K562 (cell line): Measurements from ENCODE around the gene USP20. TPM values are rescaled to one million over a fixed set of nuclear protein-coding genes. Genes with fewer than 3 reads are reported as not detected.

Experiments used
- BACH1 ChIP-seq: fragments of 200-800 bp; sonication (Bioruptor generic); IDR thresholded peaks from 2 replicates; pipeline ENCODE4 v1.6.1; 2016; ENCODE audit warnings: missing genetic modification characterization, missing compliant biosample characterization
- CBFA2T3 ChIP-seq: fragments of 450-650 bp; IDR thresholded peaks from 2 replicates; pipeline ENCODE4 v1.6.1; 2017
- CREM ChIP-seq: IDR thresholded peaks from 2 replicates; pipeline ENCODE4 v1.6.1; 2014; ENCODE audit warnings: antibody characterized with exemption, low read depth
- ERF ChIP-seq: fragments of 450-650 bp; formaldehyde crosslinking; IDR thresholded peaks from 2 replicates; pipeline ENCODE4 v1.4.0; 2020; ENCODE audit warnings: mild to moderate bottlenecking, mixed read lengths
- GABPB1 ChIP-seq: sonication (generic); formaldehyde crosslinking; IDR thresholded peaks from 2 replicates; pipeline ENCODE4 v1.8.0; 2022; ENCODE audit warnings: mild to moderate bottlenecking, missing genetic modification reagents
- HNRNPLL ChIP-seq: fragments of 200-400 bp; formaldehyde crosslinking; IDR thresholded peaks from 2 replicates; pipeline ENCODE4 v1.6.1; 2017; ENCODE audit warnings: low read length, low read depth, mild to moderate bottlenecking; ENCODE audit not compliant: poor library complexity, severe bottlenecking
- PYGO2 ChIP-seq: fragments of 450-650 bp; IDR thresholded peaks from 2 replicates; pipeline ENCODE4 v1.6.1; 2016; ENCODE audit warnings: mild to moderate bottlenecking, missing genetic modification characterization, moderate library complexity, missing compliant biosample characterization
- SETDB1 ChIP-seq: IDR thresholded peaks from one replicate; pipeline ENCODE4 v1.6.1; 2012; ENCODE audit warnings: low read length, control low read depth, inconsistent platforms
- TFE3 ChIP-seq: fragments of 450-650 bp; formaldehyde crosslinking; IDR thresholded peaks from 2 replicates; pipeline ENCODE4 v1.4.0; 2020; ENCODE audit warnings: mild to moderate bottlenecking, mixed read lengths
- ZC3H4 ChIP-seq: sonication (generic); formaldehyde crosslinking; IDR thresholded peaks from 2 replicates; pipeline ENCODE4 v1.9.0; 2021; ENCODE audit warnings: missing genetic modification reagents, borderline replicate concordance
- ZNF436 ChIP-seq: fragments of 250-450, 450-650 bp; sonication (Bioruptor Pico); formaldehyde crosslinking; IDR thresholded peaks from 2 replicates; pipeline ENCODE4 v1.7.0; 2020; ENCODE audit warnings: mild to moderate bottlenecking
- polyA plus RNA-seq, 8 experiments: library from polyadenylated mRNA; depleted of rRNA in 4 of 8; stranded (reverse) in 5 of 8; unstranded in 3 of 8; fragments of >200 nt; fragmentation: Nextera tagmentation in 2 of 8; fragmentation: Illumina TruSeq in 1 of 8; extraction: Ambion mirVana in 2 of 8; extraction: Trizol in 1 of 8; gene quantifications; 2 replicates each; pipeline versions ENCODE4 v1.2.1 to v1.2.3, GENCODE V29; 2011 to 2014; ENCODE audit warnings: inconsistent platforms in 1 of 8, missing spikeins in 1 of 8
- total RNA-seq, 7 experiments: library from RNA; depleted of rRNA in 6 of 7; stranded (reverse); fragments of >200 nt in 6 of 7; fragmentation: Illumina TruSeq in 2 of 7; extraction: Trizol in 2 of 7; gene quantifications; 2 replicates each; pipeline versions ENCODE4 v1.2.1 to v1.2.3, GENCODE V29; 2011 to 2021; ENCODE audit warnings: low replicate concordance in 1 of 7

USP20 gene
- total and polyA plus RNA-seq, 9 of the 15 experiments (the other 6 are each of a cell fraction or from before 2014, with no cell fraction given): 1.9 to 136 (median 49.1) TPM

- no peak for TF ChIP-seq SETDB1
- no peak for TF ChIP-seq BACH1 (tag)
- no peak for TF ChIP-seq TFE3 (CRISPR knock-in tag)
- TF ChIP-seq ZNF436 (CRISPR knock-in tag): no peak
- no peak for TF ChIP-seq CREM
- no peak for TF ChIP-seq ERF (CRISPR knock-in tag)
- no peak for TF ChIP-seq GABPB1 (CRISPR knock-in tag)
- peak; percentile 35; the same call in 1 of the 2 replicates for TF ChIP-seq ZC3H4 (CRISPR knock-in tag)
- 0 out of 2 replicates have a peak, but pooled peaks have one; percentile 12 for TF ChIP-seq CBFA2T3
- peak; percentile 16 for TF ChIP-seq HNRNPLL
- no peak for TF ChIP-seq PYGO2 (tag)
These were observed 20.6 kb upstream of the USP20 start (continued) for GRCh38 chr9:129814432-129815223.
